ENCODE measurements around the gene COL18A1.

DNA sequence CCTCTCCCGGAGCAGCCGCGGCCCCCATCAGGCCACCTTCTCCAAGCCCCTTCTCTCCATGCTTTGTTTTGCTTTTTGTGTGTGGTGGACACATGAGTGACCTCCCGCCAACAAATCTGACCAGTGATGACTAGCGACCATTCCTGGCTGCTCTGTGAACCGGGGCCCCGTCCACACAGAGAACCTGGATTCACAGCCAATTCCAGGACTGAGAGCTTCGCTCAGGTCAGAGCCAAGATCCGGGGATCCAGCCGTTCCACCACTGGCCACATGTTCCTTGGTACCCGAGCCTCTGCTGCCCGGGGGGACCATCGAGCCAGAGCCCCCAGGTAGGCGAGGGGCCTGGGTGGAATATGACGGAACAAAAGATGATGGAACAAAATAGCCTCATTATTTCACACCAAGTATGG lies 46.7 kb upstream of the COL18A1 start:
- TF ChIP-seq, protein P1, sequence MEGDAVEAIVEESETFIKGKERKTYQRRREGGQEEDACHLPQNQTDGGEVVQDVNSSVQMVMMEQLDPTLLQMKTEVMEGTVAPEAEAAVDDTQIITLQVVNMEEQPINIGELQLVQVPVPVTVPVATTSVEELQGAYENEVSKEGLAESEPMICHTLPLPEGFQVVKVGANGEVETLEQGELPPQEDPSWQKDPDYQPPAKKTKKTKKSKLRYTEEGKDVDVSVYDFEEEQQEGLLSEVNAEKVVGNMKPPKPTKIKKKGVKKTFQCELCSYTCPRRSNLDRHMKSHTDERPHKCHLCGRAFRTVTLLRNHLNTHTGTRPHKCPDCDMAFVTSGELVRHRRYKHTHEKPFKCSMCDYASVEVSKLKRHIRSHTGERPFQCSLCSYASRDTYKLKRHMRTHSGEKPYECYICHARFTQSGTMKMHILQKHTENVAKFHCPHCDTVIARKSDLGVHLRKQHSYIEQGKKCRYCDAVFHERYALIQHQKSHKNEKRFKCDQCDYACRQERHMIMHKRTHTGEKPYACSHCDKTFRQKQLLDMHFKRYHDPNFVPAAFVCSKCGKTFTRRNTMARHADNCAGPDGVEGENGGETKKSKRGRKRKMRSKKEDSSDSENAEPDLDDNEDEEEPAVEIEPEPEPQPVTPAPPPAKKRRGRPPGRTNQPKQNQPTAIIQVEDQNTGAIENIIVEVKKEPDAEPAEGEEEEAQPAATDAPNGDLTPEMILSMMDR (IDR thresholded peaks at IDR 0.05), result no peak
- no peak for TF ChIP-seq EZH2 (IDR thresholded peaks at IDR 0.05)
